K562 (cell line): ENCODE measurements around the gene RYK. TPM values are rescaled to one million over a fixed set of nuclear protein-coding genes. Genes with fewer than 3 reads are reported as not detected.

Experiments
- BMI1 ChIP-seq: fragments of 150-350 bp; IDR thresholded peaks from 2 replicates; pipeline ENCODE4 v1.6.1; 2014; ENCODE audit warnings: low read length
- CBX3 ChIP-seq, 2 experiments: IDR thresholded peaks; 1 replicate in 1 of 2; 2 replicates in 1 of 2; pipeline ENCODE4 v1.6.1; 2012; ENCODE audit warnings: inconsistent platforms in 2 of 2, low read length in 2 of 2, borderline replicate concordance in 1 of 2, control low read depth in 1 of 2
- GTF2A2 ChIP-seq: IDR thresholded peaks from 2 replicates; pipeline ENCODE4 v1.6.1; 2016; ENCODE audit warnings: mild to moderate bottlenecking, missing genetic modification characterization, missing compliant biosample characterization
- HDAC6 ChIP-seq: IDR thresholded peaks from 2 replicates; pipeline ENCODE4 v1.6.1; 2012; ENCODE audit warnings: low read depth, mild to moderate bottlenecking, control low read depth, inconsistent platforms, low read length, moderate library complexity
- LCOR ChIP-seq: sonication (generic); formaldehyde crosslinking; IDR thresholded peaks from 2 replicates; pipeline ENCODE4 v1.8.0; 2022; ENCODE audit warnings: mild to moderate bottlenecking, missing genetic modification reagents
- NEUROD1 ChIP-seq: fragments of 150-350 bp; IDR thresholded peaks from 2 replicates; pipeline ENCODE4 v1.6.1; 2014; ENCODE audit warnings: borderline replicate concordance, low read length, low read depth; ENCODE audit not compliant: partially characterized antibody
- PKNOX1 ChIP-seq: fragments of 450-650 bp; IDR thresholded peaks from 2 replicates; pipeline ENCODE4 v1.6.1; 2016
- RB1 ChIP-seq: fragments of 450-650 bp; IDR thresholded peaks from 2 replicates; pipeline ENCODE4 v1.6.1; 2017; ENCODE audit warnings: low read depth, mild to moderate bottlenecking
- RUNX1 ChIP-seq: sonication (generic); IDR thresholded peaks from 2 replicates; pipeline ENCODE4 v1.6.1; 2016; ENCODE audit warnings: antibody characterized with exemption, low read depth
- SAFB ChIP-seq: fragments of 200-400 bp; formaldehyde crosslinking; IDR thresholded peaks from 2 replicates; pipeline ENCODE4 v1.6.1; 2017; ENCODE audit warnings: low read depth, low read length, borderline replicate concordance
- USF2 ChIP-seq: sonication (generic); formaldehyde crosslinking; IDR thresholded peaks from 2 replicates; pipeline ENCODE4 v1.5.0; 2020; ENCODE audit warnings: missing genetic modification reagents
- XRCC5 ChIP-seq: fragments of 200-400 bp; formaldehyde crosslinking; IDR thresholded peaks from 2 replicates; pipeline ENCODE4 v1.6.1; 2017; ENCODE audit warnings: low read depth, mild to moderate bottlenecking, low read length
- ZC3H4 ChIP-seq: sonication (generic); formaldehyde crosslinking; IDR thresholded peaks from 2 replicates; pipeline ENCODE4 v1.9.0; 2021; ENCODE audit warnings: missing genetic modification reagents, borderline replicate concordance
- ZFP1 ChIP-seq: fragments of 450-650 bp; formaldehyde crosslinking; IDR thresholded peaks from 2 replicates; pipeline ENCODE4 v1.4.0; 2020; ENCODE audit warnings: mild to moderate bottlenecking, mixed read lengths
- ZNF140 ChIP-seq: fragments of 250-450 bp; sonication (Bioruptor Pico); IDR thresholded peaks from 2 replicates; pipeline ENCODE4 v1.8.0; 2021; ENCODE audit warnings: moderate library complexity, mild to moderate bottlenecking, inconsistent platforms
- ZNF263 ChIP-seq: sonication (generic); formaldehyde crosslinking; IDR thresholded peaks from 2 replicates; pipeline ENCODE4 v1.8.0; 2022; ENCODE audit warnings: mild to moderate bottlenecking, missing genetic modification reagents, borderline replicate concordance
- ZNF274 ChIP-seq: IDR thresholded peaks from 2 replicates; pipeline ENCODE4 v1.6.1; 2011; ENCODE audit warnings: low read depth, mild to moderate bottlenecking, low read length, moderate library complexity, borderline replicate concordance
- polyA plus RNA-seq, 8 experiments: library from polyadenylated mRNA; depleted of rRNA in 4 of 8; stranded (reverse) in 5 of 8; unstranded in 3 of 8; fragments of >200 nt; fragmentation: Nextera tagmentation in 2 of 8; fragmentation: Illumina TruSeq in 1 of 8; extraction: Ambion mirVana in 2 of 8; extraction: Trizol in 1 of 8; gene quantifications; 2 replicates each; pipeline versions ENCODE4 v1.2.1 to v1.2.3, GENCODE V29; 2011 to 2014; ENCODE audit warnings: inconsistent platforms in 1 of 8, missing spikeins in 1 of 8
- total RNA-seq, 7 experiments: library from RNA; depleted of rRNA in 6 of 7; stranded (reverse); fragments of >200 nt in 6 of 7; fragmentation: Illumina TruSeq in 2 of 7; extraction: Trizol in 2 of 7; gene quantifications; 2 replicates each; pipeline versions ENCODE4 v1.2.1 to v1.2.3, GENCODE V29; 2011 to 2021; ENCODE audit warnings: low replicate concordance in 1 of 7
- TF ChIP-seq, protein P1 (sequence below), 2 experiments: IDR thresholded peaks in 1 of 2; conservative IDR thresholded peaks in 1 of 2; 2 replicates each; pipeline ENCODE4 v1.6.1; 2016; ENCODE audit warnings: low read depth in 2 of 2, mild to moderate bottlenecking in 1 of 2, missing compliant biosample characterization in 1 of 2, missing genetic modification characterization in 1 of 2, moderate library complexity in 1 of 2
- TF ChIP-seq, protein P2 (sequence below): sonication (generic); formaldehyde crosslinking; IDR thresholded peaks from 2 replicates; pipeline ENCODE4 v1.8.1; 2022; ENCODE audit warnings: missing genetic modification reagents
- TF ChIP-seq, protein P3 (sequence below): fragments of 450-650 bp; IDR thresholded peaks from 2 replicates; pipeline ENCODE4 v1.7.0; 2016; ENCODE audit warnings: borderline replicate concordance

Gene RYK
- total and polyA plus RNA-seq, 9 of the 15 experiments (the other 6 are each of a cell fraction or from before 2014, with no cell fraction given), result 4.2 to 29.5 (median 16.6) TPM

DNA sequence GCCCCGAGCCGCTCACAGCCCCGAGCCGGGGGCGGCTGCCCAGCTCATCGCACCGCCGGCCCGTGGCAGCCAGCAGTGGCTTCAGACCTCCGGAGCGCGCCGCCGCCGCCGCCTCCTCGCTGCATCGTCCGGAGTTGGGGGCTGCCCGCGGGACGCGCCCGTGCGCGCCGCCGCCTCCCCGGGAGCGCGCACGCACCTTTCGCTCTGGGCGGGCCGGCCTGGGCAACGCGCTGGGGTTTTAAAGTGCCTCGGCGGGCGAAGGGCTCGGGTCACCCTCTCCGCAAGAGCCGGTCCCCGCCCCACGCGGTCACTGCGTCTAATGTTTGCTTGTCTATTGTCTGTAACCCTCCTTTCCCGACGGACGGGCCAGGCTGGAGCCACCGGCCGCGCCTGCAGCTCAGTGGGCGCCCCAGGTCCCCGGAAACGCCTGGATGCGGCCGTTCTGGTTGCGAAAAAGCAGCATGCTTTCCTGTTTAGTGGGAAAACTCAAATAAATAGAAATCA is at the start of gene RYK (continued):
- TF ChIP-seq, protein P1, sequence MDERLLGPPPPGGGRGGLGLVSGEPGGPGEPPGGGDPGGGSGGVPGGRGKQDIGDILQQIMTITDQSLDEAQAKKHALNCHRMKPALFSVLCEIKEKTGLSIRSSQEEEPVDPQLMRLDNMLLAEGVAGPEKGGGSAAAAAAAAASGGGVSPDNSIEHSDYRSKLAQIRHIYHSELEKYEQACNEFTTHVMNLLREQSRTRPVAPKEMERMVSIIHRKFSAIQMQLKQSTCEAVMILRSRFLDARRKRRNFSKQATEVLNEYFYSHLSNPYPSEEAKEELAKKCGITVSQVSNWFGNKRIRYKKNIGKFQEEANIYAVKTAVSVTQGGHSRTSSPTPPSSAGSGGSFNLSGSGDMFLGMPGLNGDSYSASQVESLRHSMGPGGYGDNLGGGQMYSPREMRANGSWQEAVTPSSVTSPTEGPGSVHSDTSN (CRISPR knock-in tag; IDR thresholded peaks at IDR 0.05; ENCODE audit: low read depth), result no peak
- TF ChIP-seq, protein P1 (tag; conservative IDR thresholded peaks at IDR 0.05; ENCODE audit: low read depth), result no peak
- no peak for TF ChIP-seq GTF2A2
- TF ChIP-seq RUNX1, result no peak
- TF ChIP-seq, protein P2, sequence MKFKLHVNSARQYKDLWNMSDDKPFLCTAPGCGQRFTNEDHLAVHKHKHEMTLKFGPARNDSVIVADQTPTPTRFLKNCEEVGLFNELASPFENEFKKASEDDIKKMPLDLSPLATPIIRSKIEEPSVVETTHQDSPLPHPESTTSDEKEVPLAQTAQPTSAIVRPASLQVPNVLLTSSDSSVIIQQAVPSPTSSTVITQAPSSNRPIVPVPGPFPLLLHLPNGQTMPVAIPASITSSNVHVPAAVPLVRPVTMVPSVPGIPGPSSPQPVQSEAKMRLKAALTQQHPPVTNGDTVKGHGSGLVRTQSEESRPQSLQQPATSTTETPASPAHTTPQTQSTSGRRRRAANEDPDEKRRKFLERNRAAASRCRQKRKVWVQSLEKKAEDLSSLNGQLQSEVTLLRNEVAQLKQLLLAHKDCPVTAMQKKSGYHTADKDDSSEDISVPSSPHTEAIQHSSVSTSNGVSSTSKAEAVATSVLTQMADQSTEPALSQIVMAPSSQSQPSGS (CRISPR knock-in tag), result no peak
- TF ChIP-seq ZC3H4 (CRISPR knock-in tag), result no peak
- TF ChIP-seq BMI1, result no peak
- TF ChIP-seq HDAC6, result no peak
- peak; percentile 72; the same call in 1 of the 2 replicates for TF ChIP-seq RB1
- TF ChIP-seq CBX3 (IDR thresholded peaks at IDR 0.05; ENCODE audit: borderline replicate concordance in 1 of 2, low read length in 2 of 2), result no peak
- no peak for TF ChIP-seq NEUROD1
- TF ChIP-seq, protein P3, sequence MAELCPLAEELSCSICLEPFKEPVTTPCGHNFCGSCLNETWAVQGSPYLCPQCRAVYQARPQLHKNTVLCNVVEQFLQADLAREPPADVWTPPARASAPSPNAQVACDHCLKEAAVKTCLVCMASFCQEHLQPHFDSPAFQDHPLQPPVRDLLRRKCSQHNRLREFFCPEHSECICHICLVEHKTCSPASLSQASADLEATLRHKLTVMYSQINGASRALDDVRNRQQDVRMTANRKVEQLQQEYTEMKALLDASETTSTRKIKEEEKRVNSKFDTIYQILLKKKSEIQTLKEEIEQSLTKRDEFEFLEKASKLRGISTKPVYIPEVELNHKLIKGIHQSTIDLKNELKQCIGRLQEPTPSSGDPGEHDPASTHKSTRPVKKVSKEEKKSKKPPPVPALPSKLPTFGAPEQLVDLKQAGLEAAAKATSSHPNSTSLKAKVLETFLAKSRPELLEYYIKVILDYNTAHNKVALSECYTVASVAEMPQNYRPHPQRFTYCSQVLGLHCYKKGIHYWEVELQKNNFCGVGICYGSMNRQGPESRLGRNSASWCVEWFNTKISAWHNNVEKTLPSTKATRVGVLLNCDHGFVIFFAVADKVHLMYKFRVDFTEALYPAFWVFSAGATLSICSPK, result no peak
- TF ChIP-seq SAFB, result no peak
- no peak for TF ChIP-seq LCOR (CRISPR knock-in tag)
- TF ChIP-seq ZNF140 (CRISPR knock-in tag), result no peak
- no peak for TF ChIP-seq USF2 (CRISPR knock-in tag)
- TF ChIP-seq ZNF263 (CRISPR knock-in tag), result no peak
- no peak for TF ChIP-seq ZFP1 (CRISPR knock-in tag)
- TF ChIP-seq ZNF274, result no peak
- TF ChIP-seq XRCC5, result no peak
- TF ChIP-seq PKNOX1, result no peak
